Measurements from ENCODE around the gene PDCD7.

PDCD7 gene

DNA sequence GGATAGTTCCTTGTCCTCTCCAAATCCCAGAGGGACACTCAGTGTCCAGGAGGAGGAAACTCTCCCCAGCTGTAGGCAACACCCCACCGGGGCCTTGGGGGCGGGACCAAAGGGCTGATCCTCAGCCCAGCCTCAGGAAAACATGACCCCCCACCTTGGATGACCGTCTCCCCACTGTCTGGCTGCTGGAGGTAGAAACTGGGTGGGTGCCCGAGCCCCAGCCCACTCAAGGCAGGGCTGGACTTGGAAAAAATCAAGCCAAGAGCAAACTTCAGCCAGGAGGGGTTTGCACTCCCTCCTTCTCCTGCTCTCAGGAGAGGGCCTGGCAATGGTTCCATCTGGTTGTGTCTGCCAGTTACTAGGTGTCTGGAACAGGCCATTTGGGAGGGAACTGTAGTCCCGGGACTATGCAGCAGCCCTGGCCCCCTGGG lies 62.2 kb downstream of the PDCD7 start:
- no peak for DNase-seq

DNA sequence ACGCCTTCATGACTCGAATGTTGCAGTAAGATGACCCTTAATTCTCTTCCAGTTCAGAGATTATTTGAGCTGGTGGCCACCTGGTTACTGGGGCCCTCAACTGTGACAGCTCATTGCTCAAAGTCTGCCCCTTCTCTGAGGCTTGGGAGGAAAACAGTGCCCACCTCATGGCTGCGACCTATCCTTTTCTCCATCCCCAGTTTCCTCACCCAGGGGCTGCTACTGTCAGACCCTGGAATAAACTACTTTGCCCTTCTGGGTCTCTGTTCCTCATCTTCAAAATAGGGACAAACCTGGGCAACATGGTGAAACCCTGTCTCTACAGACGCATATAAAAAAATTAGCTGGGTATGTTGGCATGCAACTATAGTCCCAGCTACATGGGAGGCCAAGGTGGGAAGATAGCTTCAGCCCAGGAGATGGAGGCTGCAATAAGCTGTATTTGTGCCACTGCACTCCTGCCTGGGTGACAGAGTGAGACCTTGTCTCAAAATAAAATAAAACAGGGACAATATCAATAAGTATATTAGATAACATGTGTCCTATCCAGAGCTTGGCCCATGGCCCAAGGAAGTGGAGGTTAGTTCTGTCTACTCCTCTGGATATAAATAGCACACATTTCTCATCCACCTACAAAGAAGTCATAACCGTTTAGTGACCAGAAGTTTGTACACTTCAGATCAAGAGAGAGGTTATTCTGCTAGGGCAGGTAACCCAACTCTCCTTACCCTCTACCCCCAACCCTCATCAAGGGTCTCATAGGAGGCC lies 63.6 kb downstream of the PDCD7 start:
- no peak for DNase-seq

DNA sequence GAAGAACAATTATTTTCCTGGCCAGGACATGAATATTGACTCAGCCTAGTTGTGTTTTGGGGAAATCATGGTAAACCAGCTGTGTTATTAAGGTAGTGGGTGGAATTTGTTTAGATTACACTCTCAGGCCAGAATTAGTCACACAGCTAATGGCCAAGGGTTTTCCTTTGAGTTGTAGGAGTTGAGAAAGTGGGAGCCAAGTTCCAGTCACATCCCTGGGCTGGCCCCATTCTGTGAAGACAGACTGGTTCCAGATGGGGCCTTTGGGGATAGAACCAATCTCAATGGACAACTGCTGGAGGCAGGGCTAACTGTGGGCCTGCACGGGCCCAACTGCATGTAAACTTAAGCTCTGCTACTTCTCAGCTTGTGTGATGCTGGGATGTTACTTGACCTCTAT lies 64.4 kb downstream of the PDCD7 start:
- DNase-seq: no peak

DNA sequence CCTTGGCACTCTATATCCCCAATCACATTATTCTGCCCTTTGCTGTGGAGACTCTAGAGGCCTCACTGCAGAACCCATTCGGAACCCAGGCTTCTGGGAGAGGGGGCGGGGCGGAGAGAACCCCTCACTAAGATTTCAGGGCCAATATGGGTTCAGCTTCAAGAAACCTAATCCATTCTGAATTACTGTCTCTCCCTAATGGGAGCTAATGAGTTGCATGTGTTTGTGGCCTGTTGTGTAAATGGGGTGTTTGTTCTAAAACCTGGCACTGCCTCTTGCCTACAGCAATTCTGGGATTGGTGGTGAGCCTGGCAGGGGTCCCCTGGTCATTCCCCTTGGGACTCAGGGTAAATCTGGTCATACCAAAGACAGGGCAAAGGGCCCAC lies 65.2 kb downstream of the PDCD7 start:
- DNase-seq: no peak

DNA sequence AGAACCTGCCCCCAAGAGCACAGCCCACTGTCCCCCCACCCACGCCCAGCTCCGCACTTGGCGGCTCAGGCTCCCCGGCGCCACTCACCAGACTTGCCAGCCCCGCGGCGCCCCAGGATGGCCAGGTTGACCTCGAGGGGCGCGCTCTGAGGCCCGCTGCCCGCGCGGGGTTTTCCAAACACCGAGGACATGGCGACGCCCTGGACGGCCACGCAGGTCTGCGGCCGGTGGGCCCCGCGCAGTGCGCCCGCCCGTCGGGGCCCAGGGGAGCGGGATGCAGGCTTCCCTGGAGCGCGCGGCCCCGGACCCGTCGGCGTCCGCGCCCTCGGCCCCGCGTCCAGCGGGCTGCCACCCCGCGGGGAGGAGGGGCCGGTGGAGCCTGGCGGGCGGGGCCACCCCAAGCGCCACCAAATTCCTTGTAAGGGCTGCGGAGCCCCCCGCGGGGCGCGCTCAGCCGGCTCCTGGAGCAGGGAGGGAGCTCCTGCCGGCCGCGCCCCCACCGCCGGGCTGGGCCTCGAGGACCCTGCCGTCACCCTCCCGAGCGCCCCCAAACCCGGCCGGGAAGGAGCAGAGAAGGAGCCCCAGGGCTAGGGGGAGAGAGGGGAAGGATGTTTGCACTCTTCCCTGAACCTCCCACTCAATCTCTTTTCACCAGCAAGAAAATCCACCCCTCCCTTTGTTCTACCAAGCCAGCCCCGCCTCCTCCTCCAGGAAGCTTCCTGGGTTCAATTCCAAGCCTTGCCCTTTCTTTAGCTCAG lies 65.8 kb downstream of the PDCD7 start, which contains the start of gene RASL12:
Gene RASL12, minus strand, starts transcription at position 347 of the 758 bp plus-strand sequence. Its CDS starts 156 bp downstream, at position 191.
- DNase-seq: no peak
